H9 (cell line): Measurements from ENCODE around the gene IGFL4. TPM values are rescaled to one million over a fixed set of nuclear protein-coding genes. Genes with fewer than 3 reads are reported as not detected.

ENCODE experiments used
- DNase-seq: peaks from one replicate; pipeline ENCODE4 v3.0.0-alpha.2; 2017
- H2AFZ ChIP-seq: one replicate; pipeline ENCODE4 v1.6.1; 2013; ENCODE audit warnings: mild to moderate bottlenecking, low read length, control low read depth, moderate library complexity
- H2AK5ac ChIP-seq: 2 replicates; pipeline ENCODE4 v1.6.1; 2013; ENCODE audit warnings: low read length, control low read depth, mixed read lengths; ENCODE audit not compliant: insufficient read length
- H2BK120ac ChIP-seq: one replicate; pipeline ENCODE4 v1.6.1; 2013; ENCODE audit warnings: low read depth, mild to moderate bottlenecking, low read length, control low read depth, inconsistent platforms; ENCODE audit not compliant: poor library complexity, severe bottlenecking
- H2BK12ac ChIP-seq: 2 replicates; pipeline ENCODE4 v1.6.1; 2013; ENCODE audit warnings: low read length, control low read depth, mixed read lengths, low read depth; ENCODE audit not compliant: insufficient read length
- H2BK15ac ChIP-seq: 2 replicates; pipeline ENCODE4 v1.6.1; 2013; ENCODE audit warnings: low read depth, low read length, control low read depth
- H2BK20ac ChIP-seq: one replicate; pipeline ENCODE4 v1.6.1; 2013; ENCODE audit warnings: low read depth, mild to moderate bottlenecking, low read length, control low read depth, inconsistent platforms; ENCODE audit not compliant: poor library complexity, severe bottlenecking
- H2BK5ac ChIP-seq: 2 replicates; pipeline ENCODE4 v1.6.1; 2013; ENCODE audit warnings: low read length, control low read depth, mixed read lengths; ENCODE audit not compliant: insufficient read length
- H3K14ac ChIP-seq: 2 replicates; pipeline ENCODE4 v1.6.1; 2013; ENCODE audit warnings: low read length, control low read depth; ENCODE audit not compliant: insufficient read depth
- H3K18ac ChIP-seq: 2 replicates; pipeline ENCODE4 v1.6.1; 2013; ENCODE audit warnings: low read depth, mild to moderate bottlenecking, mixed read lengths, low read length, control low read depth; ENCODE audit not compliant: insufficient read length
- H3K23ac ChIP-seq: 2 replicates; pipeline ENCODE4 v1.6.1; 2013; ENCODE audit warnings: low read length, control low read depth, mixed read lengths, low read depth; ENCODE audit not compliant: insufficient read length
- H3K23me2 ChIP-seq: 2 replicates; pipeline ENCODE4 v1.6.1; 2013; ENCODE audit warnings: low read depth, mild to moderate bottlenecking, mixed read lengths, low read length, control low read depth; ENCODE audit not compliant: insufficient read length, poor library complexity, severe bottlenecking
- H3K27ac ChIP-seq: 2 replicates; pipeline ENCODE4 v1.5.1; 2013; ENCODE audit warnings: low read length, control low read depth, mixed read lengths, low read depth; ENCODE audit not compliant: insufficient read length
- H3K27me3 ChIP-seq: 2 replicates; pipeline ENCODE4 v1.6.1; 2013; ENCODE audit warnings: low read length, control low read depth, inconsistent platforms; ENCODE audit not compliant: insufficient read depth
- H3K4ac ChIP-seq: 2 replicates; pipeline ENCODE4 v1.6.1; 2013; ENCODE audit warnings: low read depth, mild to moderate bottlenecking, control low read depth, inconsistent platforms, low read length, moderate library complexity
- H3K4me1 ChIP-seq: 2 replicates; pipeline ENCODE4 v1.6.1; 2013; ENCODE audit warnings: low read length, control low read depth, inconsistent platforms; ENCODE audit not compliant: insufficient read depth
- H3K4me2 ChIP-seq: 2 replicates; pipeline ENCODE4 v1.6.1; 2013; ENCODE audit warnings: low read length, control low read depth, mixed read lengths; ENCODE audit not compliant: insufficient read length, insufficient read depth
- H3K56ac ChIP-seq: 2 replicates; pipeline ENCODE4 v1.6.1; 2013; ENCODE audit warnings: low read depth, mild to moderate bottlenecking, mixed read lengths, low read length, control low read depth; ENCODE audit not compliant: insufficient read length
- H3K79me1 ChIP-seq: 2 replicates; pipeline ENCODE4 v1.6.1; 2013; ENCODE audit warnings: low read depth, mild to moderate bottlenecking, moderate library complexity, low read length, control low read depth, inconsistent platforms; ENCODE audit not compliant: insufficient read depth, poor library complexity, severe bottlenecking
- H3K79me2 ChIP-seq: 2 replicates; pipeline ENCODE4 v1.6.1; 2013; ENCODE audit warnings: low read length, control low read depth, inconsistent platforms; ENCODE audit not compliant: insufficient read depth
- H3K9ac ChIP-seq: 2 replicates; pipeline ENCODE4 v1.6.1; 2013; ENCODE audit warnings: low read length, control low read depth, mixed read lengths; ENCODE audit not compliant: insufficient read length; ENCODE audit errors: extremely low read depth
- H3K9me3 ChIP-seq: one replicate; pipeline ENCODE4 v1.6.1; 2013; ENCODE audit warnings: low read depth, low read length, inconsistent platforms; ENCODE audit not compliant: control insufficient read depth
- H3T11ph ChIP-seq: one replicate; pipeline ENCODE4 v1.6.1; 2013; ENCODE audit warnings: mild to moderate bottlenecking, low read length, control low read depth, inconsistent platforms
- H4K20me1 ChIP-seq: one replicate; pipeline ENCODE4 v1.6.1; 2013; ENCODE audit not compliant: control insufficient read depth, insufficient read length, insufficient read depth
- H4K5ac ChIP-seq: 2 replicates; pipeline ENCODE4 v1.6.1; 2013; ENCODE audit warnings: low read depth, mild to moderate bottlenecking, mixed read lengths, low read length, control low read depth; ENCODE audit not compliant: insufficient read length
- H4K8ac ChIP-seq: replicated peaks from 2 replicates; pipeline ENCODE4 v1.6.1; 2013; ENCODE audit warnings: low read length, control low read depth, mixed read lengths, low read depth; ENCODE audit not compliant: insufficient read length
- H4K91ac ChIP-seq: 2 replicates; pipeline ENCODE4 v1.6.1; 2013; ENCODE audit warnings: low read depth, mild to moderate bottlenecking, moderate library complexity, mixed read lengths, low read length, control low read depth; ENCODE audit not compliant: insufficient read length
- H3K27ac Mint-ChIP-seq, 3 experiments: 2 replicates in 2 of 3; 3 replicates in 1 of 3; pipeline ENCODE4 v1.8.0; 2020 to 2021; ENCODE audit warnings: mixed read lengths in 3 of 3, mild to moderate bottlenecking in 1 of 3, moderate library complexity in 1 of 3
- H3K27me3 Mint-ChIP-seq: 2 replicates; pipeline ENCODE4 v1.8.0; 2021; ENCODE audit warnings: low read depth, mild to moderate bottlenecking, moderate library complexity, mixed read lengths
- H3K36me3 Mint-ChIP-seq, 3 experiments: 2 replicates in 2 of 3; 3 replicates in 1 of 3; pipeline ENCODE4 v1.8.0; 2020 to 2021; ENCODE audit warnings: low read depth in 3 of 3, mixed read lengths in 3 of 3; ENCODE audit not compliant: insufficient read depth in 1 of 3
- H3K4me1 Mint-ChIP-seq, 2 experiments: 2 replicates each; pipeline ENCODE4 v1.8.0; 2020; ENCODE audit warnings: mixed read lengths in 2 of 2
- H3K4me3 Mint-ChIP-seq, 2 experiments: 2 replicates in 1 of 2; 3 replicates in 1 of 2; pipeline ENCODE4 v1.8.0; 2020 to 2021; ENCODE audit warnings: mild to moderate bottlenecking in 2 of 2, mixed read lengths in 2 of 2, moderate library complexity in 1 of 2
- H3K9me3 Mint-ChIP-seq, 2 experiments: 2 replicates in 1 of 2; 3 replicates in 1 of 2; pipeline ENCODE4 v1.8.0; 2020; ENCODE audit warnings: mild to moderate bottlenecking in 2 of 2, mixed read lengths in 2 of 2, moderate library complexity in 1 of 2
- WGBS: extraction: QIAGEN DNeasy Blood & Tissue Kit; methylation state at CpG from one replicate; pipeline ENCODE4 v1.1.7; 2013; ENCODE audit warnings: missing lambda C conversion rate, low lambda C conversion rate, mixed read lengths; ENCODE audit not compliant: insufficient read length; ENCODE audit errors: extremely low coverage; 5-methylcytosine and 5-hydroxymethylcytosine counted together
- total RNA-seq: library from RNA; stranded (reverse); gene quantifications from 2 replicates; pipeline ENCODE4 v1.2.1, GENCODE V29; 2021
- TF ChIP-seq, protein P1 (sequence below): fragments of 200-600 bp; sonication (generic); conservative IDR thresholded peaks from 3 replicates; pipeline ENCODE4 v1.8.0; 2021; ENCODE audit warnings: antibody characterized with exemption, mild to moderate bottlenecking

IGFL4 gene
- total RNA-seq, 1 experiment from 2014 or later: 0.33 TPM

DNA sequence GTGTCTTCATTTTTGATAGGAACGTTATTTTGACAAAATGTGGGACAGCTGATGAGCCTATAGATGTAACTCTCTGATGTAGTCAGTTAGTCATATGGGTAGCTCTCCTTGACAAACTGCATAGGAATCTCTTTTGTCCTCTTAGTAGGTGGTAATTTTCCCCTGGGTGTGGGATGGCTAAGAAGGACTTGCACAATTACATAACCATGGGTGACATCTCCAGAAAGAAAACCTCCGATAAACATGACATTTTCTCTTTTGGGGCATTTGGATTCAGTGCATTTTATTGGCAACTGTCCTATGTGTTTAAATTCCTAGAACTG, 41.9 kb upstream of the IGFL4 start:
- H2BK12ac ChIP-seq: no peak overlapping the region
- H3K27me3 ChIP-seq: no peaks in the 10 kb centered on the region
- Mint-ChIP-seq H3K27me3 (peaks cover 34% of the 10 kb centered on the region), H3K4me1 (peaks cover 5 to 6% of the 10 kb centered on the region in 2 experiments), H3K27ac (no peak overlapping the region), H3K9me3 (peaks cover 7 to 17% of the 10 kb centered on the region in 2 experiments), H3K36me3 (no peaks in the 10 kb centered on the region; a peak in 3 of 7 replicates), H3K4me3 (no peak overlapping the region)
- no peak overlapping the region for H3K4me2 ChIP-seq
- H3K79me1 ChIP-seq: no peaks in the 10 kb centered on the region
- no peak for DNase-seq
- TF ChIP-seq, protein P1, sequence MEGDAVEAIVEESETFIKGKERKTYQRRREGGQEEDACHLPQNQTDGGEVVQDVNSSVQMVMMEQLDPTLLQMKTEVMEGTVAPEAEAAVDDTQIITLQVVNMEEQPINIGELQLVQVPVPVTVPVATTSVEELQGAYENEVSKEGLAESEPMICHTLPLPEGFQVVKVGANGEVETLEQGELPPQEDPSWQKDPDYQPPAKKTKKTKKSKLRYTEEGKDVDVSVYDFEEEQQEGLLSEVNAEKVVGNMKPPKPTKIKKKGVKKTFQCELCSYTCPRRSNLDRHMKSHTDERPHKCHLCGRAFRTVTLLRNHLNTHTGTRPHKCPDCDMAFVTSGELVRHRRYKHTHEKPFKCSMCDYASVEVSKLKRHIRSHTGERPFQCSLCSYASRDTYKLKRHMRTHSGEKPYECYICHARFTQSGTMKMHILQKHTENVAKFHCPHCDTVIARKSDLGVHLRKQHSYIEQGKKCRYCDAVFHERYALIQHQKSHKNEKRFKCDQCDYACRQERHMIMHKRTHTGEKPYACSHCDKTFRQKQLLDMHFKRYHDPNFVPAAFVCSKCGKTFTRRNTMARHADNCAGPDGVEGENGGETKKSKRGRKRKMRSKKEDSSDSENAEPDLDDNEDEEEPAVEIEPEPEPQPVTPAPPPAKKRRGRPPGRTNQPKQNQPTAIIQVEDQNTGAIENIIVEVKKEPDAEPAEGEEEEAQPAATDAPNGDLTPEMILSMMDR: no peak
- no peak overlapping the region for H2AFZ ChIP-seq
- no peak overlapping the region for H2AK5ac ChIP-seq
- no peak overlapping the region for H4K5ac ChIP-seq
- no peak overlapping the region for H3K18ac ChIP-seq
- no peak overlapping the region for H2BK20ac ChIP-seq
- no peak overlapping the region for H3K27ac ChIP-seq
- no peaks in the 10 kb centered on the region for H3K79me2 ChIP-seq
- no peak overlapping the region for H4K91ac ChIP-seq
- H3K23me2 ChIP-seq: no peaks in the 10 kb centered on the region
- no CpG with 5 or more reads among the region's 2 CpGs for WGBS
- H3K9me3 ChIP-seq: no peaks in the 10 kb centered on the region
- no peaks in the 10 kb centered on the region for H3K4me1 ChIP-seq
- no peak overlapping the region for H2BK120ac ChIP-seq
- no peak overlapping the region for H3K56ac ChIP-seq
- H3K4ac ChIP-seq: no peak overlapping the region
- no peak overlapping the region for H4K8ac ChIP-seq
- no peaks in the 10 kb centered on the region for H4K20me1 ChIP-seq
- H2BK5ac ChIP-seq: no peak overlapping the region
- H2BK15ac ChIP-seq: no peak overlapping the region
- no peak overlapping the region for H3K23ac ChIP-seq
- H3K9ac ChIP-seq: no peak overlapping the region
- no peak overlapping the region for H3K14ac ChIP-seq
- no peak overlapping the region for H3T11ph ChIP-seq
